Lung microvascular endothelial cell (primary cell): ENCODE measurements around the gene CDC20. TPM values are rescaled to one million over a fixed set of nuclear protein-coding genes. Genes with fewer than 3 reads are reported as not detected.
"Not testable (repeated sequence)": the region's sequence is repeated elsewhere in the genome, so short reads cannot be mapped to it uniquely, and the experiment has no call there.

Source experiments
- DNase-seq, 2 donors: peaks; one replicate each; pipeline versions ENCODE4 v3.0.0 to v3.0.0-alpha.2; 2010; ENCODE audit warnings: low read depth in 2 of 2
- total RNA-seq: library from RNA; depleted of rRNA; stranded (reverse); fragments of >200 nt; gene quantifications from 2 replicates; pipeline ENCODE4 v1.2.1, GENCODE V29; 2014

CDC20 gene
- total RNA-seq, 1 donor from 2014 or later: 6.9 TPM

DNA sequence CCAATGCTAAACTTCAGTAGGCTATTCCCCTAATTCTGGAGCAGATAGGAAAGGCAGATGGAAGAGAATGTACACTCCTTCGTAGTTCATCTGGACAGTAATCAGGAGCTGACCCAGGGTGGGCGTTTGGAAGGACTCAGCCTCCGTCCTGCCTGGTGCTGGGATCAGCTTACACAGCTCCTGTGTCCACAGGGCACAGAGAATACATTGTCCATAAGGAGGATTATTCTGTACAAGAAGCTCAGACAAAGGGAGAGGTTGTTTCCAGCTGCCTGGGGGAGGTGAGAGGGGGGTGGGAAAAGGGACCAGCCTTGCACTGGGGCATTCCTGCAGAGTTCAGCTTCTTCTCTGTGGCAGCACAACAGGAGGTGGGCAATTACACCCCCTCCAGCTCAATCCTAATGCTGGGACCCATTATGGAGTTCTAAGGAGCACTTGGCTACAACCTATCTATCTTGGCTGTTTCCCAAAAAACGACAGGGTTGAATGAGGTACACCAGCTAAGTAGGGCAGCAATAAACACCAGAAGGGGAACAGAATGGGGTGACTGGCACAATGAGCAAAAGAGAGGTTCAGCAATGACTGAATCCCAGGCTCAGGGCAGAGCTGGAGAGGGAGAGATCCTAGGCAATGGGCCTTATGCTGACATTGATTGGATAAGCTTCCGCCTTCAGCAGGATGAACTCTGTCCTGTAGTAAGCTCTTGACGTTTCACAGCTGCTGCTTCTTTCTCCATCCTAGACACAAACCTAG lies 23.4 kb downstream of the CDC20 start:
- no peak for DNase-seq

DNA sequence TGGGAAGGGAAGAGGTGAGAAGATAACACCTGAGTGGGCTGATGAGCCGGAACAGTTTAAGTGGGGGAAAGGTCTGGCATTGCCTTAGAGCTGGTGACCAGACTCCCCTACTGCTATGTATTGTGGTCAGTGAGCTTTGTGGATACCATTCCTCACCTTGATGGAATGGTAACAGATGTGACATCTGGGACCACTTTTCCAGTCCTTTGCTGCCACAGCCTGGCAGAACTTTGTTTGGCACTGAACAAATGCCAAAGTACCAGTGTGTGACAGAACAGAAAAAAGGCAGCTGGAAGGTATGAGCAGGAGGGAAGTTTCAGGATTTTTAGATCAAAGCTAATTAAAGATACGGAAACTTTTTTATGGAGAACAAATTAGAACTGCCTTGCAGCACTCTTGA lies 24.7 kb downstream of the CDC20 start:
- peak; percentile 11 to 46 for DNase-seq

DNA sequence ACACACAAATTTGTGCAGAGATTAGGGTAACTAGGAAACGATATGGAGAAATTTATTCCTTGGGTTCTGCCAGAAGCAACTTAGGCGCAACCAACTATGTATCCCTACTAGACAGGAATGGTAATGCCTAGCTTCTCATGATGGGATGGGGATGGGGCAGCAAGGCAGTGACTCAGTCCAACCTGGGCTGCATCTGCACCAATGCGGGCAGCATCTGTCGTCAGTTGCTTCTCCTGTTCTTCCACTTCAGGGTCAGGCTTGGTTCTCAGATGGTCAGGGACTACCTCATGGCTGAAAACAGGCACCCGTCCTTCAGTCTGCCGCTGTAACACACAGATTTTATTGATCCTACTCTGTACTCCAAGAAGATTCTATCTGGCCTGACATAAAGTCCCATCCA lies 27.9 kb downstream of the CDC20 start:
- no peak for DNase-seq

DNA sequence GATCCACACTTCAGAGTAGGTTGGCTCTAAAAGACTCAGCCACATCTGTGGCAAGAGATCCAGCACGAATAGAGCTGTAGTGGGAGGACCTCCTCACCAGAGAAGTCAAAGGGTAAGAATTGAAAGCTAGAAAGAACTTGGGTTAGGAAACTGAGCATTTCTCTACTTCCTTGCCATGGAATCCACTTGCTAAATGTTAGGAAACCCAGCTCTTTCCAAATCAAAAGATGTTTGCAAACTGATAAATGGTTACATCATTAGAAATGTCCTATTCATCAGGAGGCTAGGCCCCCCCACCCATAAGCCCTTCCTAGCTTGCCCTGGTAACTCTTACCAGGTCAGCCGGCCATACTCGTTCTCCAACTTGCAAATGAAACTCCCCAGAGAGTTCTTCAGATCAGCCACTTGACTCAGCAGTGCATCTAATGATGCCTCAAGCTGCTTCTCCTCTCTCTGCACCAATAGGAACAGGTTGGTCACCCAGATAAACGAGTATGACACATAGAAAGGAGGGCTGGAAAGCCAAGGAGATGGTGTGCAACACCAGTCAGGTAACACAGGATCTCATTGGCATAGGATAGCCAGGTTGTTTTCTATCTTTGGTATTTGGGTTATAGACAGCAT lies 29.3 kb downstream of the CDC20 start:
- DNase-seq: no peak

DNA sequence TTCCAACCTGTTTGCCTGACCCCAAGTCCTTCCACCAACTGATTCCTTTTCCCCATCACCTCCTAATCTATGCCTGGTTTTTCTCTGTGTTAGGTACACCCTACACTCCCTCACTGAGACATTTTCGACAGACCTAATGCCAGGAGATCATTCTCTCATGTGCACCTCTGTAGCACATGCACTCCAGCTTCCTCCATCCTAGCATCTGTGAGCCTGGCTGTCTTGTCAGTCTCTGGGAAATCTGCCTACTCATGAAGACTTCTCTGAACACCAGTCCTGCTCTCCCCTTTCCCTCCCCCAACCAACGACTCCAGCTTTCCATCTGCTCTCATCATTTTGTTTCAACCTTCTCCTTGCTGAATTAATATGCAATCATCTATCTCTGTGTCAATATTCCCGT lies 29.8 kb downstream of the CDC20 start:
- DNase-seq: peak in 1 of 2 donors; percentile 8

DNA sequence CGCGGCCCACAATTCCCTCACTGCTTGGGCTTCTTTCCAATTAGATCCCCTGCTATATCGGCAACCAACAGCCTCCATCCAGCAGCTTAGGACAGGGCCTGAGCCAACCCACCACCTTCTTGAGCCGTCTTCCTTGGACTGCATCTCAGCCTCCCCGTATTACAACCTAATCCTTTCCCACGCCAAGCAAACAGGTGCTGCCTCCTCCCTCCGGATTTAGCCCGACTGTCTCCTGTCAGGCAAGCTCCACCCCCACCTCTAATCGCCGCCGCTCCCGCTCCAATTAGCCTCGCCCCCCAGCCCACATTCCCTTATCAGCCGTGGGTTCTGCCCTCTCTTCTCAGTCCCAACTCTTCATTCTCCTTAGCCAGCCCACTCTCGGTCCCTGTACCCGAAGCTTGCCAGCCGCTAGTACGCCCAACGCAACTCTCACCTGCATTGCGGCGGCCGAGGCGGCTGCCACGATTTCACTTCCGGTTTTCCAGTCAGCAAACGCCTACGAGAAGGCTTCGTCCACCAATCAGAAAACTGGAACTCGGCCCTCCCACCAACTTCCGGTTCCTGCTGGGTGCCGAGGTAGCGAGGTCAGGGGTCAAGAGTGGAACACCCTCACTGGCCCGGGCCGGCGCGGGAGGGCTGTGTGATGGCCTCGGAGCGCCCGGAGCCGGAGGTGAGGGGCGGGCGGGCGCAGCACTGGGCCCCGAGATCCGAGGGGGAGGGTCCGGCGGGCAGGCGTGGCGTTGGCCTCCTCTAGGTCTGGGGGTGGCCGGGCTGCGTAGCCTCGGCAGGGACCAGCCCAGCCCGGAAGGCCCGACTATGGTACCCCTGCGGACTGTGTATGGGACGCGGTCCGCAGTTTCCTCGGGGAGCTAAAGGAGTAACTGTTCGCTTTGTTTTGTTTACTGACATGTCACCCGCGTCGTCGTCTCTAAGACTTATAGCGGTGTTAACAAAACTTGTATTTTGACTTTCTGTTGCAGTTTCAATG lies 30.8 kb downstream of the CDC20 start, which contains the start of the genes MED8 and SZT2:
Gene MED8 (minus strand): TSS at position 475 of the 988 bp plus-strand sequence. CDS start 36 bp downstream, at position 439.
Gene SZT2 (plus strand): TSS at position 574 of the 988 bp plus-strand sequence. CDS start 70 bp downstream, at position 644.
- peak; percentile 95 to 96 for DNase-seq

DNA sequence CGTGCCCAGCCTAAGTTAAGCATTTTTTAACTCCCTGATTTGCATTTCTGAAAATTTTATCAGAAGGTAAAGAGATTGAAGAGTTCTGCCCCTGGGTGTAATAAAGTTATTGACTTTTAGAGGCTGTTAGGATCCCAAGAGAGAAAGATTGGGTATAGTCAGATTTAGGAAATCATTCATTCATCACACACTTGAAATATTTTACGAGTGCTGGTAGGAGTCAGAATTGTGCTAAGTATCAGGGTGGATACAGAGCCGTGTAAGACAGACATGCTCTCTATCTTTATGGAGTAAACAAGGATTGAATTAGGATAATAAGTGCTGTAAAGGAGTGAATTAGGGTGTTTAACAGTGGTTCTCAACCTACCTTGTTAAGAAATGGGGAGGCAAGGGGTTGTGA lies 33.9 kb downstream of the CDC20 start:
- no peak for DNase-seq

DNA sequence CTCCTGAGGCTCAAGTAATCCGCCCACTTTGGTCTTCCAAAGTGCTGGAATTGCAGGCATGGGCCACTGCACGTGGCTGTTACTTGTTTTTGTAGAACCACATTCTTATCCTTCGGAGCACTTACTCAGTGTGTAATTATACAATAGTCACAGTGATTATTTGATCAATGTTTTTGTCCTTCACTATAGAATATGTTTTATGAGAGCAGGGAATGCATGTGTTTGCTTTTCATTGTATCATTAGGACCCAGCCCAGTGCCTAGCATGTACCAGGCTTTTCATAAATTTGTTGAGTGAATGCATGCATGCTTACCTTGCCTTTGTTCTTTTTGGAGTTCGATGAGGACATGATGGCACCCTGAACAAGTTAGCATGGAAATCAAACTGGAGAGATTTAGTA lies 36.7 kb downstream of the CDC20 start:
- DNase-seq: no peak

DNA sequence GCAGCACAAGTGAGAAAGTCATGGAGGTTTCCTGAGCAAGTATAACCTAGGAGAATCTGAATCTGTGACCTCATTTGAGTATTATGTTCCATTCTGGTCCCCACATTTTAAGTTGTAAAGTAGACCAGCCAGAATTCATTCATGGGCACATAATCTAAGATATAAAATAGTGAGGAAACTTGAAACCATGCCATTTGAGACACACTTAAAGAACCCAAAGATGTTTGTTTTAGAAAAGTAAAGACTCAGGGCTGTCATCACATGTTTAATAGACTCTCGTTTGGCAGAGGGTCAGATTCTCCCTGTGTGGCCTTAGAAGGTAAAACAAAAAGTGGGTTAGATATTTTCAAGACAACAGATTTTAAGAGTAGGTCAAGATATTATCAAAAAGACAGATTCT lies 37.3 kb downstream of the CDC20 start:
- DNase-seq: no peak

DNA sequence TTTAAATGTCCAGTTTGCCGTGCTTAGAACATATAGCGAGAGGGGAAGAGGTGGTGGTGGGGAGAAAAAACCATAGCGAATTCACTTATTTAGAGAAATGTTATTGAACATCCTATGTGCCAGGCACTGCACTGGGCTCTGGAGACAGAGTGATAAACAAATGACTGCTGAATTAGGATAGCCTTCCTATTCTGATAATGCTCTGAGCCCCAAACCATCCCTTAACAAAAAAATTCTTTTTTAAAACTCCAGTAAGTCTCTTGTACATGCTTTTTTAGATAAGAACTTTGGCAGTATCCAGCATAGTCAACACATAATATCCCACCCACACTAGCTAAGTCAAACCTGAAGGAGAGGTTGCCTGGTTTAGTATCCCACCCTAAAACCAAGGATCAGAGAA lies 39.4 kb downstream of the CDC20 start:
- DNase-seq: no peak

DNA sequence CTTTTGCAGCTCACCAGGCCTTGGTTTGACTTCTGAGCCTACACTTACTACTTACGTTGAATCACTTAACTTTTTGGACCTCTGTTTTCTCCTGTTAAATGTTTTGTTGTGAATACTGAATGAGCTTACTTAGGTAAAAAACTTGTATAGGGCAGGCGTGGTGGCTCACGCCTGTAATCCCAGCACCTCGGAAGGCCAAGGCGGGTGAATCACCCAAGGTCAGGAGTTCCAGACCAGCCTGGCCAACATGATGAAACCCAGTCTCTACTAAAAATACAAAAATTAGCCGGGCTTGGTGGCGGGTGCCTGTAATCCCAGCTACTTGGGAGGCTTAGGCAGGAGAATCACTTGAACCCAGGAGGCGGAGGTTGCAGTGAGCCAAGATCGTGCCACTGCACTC lies 41.7 kb downstream of the CDC20 start:
- not testable (repeated sequence) for DNase-seq

DNA sequence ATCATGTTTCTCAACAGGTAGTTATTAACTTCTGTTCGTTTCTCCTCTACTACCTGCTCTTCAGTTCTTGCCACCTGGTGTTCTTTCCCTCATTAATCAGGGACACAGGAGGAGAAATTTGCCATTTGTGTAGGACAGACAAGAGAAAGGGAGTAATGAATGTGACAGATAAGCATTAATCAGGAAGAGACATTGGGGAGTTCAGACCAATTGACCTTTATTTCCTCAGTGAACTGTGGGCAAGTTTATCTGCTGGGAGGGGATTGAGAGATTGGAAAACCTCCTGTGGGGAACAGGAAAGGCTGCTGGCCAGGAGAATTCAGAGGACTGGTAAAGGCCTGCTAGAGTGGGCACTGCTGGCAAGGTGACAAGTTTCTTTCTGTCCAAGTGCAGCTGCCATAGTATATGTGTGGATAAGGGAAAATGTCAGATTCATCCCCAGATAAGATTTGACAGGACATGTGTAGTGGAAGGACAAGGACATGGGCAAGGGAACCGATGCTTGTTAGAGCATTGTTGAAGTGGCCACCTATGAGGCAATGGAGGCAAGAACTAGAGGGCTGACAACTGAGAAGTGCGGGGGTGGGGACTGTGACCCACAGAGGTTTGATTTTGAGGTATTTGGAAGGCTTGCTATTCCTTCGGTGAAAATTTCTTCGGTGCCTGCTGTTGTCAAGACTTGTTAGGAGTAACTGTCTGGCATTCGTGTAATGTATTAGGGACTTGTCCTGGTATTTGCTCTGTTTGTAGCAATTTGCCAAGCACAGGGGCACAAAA lies 43.5 kb downstream of the CDC20 start:
- peak; percentile 10 to 41 for DNase-seq

DNA sequence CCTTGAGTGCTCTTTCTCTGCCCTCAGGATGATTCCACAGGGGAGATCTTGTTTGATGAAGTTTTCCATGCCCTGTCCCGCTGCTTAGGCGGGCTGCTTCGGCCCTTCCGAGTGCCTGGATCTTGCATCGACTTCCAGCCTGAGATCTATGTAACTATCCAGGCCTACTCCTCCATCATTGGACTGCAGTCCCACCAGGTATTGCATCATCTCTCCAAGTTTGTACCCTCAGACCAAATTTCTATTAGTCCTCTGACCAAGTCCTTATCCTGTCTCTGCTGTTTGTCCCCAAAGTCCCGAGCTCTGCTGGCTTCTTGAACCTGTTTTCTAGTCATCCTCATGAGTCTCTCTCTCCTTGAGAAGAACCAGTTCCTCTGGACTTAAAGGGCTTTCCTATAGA lies 45.6 kb downstream of the CDC20 start:
- DNase-seq: no peak

DNA sequence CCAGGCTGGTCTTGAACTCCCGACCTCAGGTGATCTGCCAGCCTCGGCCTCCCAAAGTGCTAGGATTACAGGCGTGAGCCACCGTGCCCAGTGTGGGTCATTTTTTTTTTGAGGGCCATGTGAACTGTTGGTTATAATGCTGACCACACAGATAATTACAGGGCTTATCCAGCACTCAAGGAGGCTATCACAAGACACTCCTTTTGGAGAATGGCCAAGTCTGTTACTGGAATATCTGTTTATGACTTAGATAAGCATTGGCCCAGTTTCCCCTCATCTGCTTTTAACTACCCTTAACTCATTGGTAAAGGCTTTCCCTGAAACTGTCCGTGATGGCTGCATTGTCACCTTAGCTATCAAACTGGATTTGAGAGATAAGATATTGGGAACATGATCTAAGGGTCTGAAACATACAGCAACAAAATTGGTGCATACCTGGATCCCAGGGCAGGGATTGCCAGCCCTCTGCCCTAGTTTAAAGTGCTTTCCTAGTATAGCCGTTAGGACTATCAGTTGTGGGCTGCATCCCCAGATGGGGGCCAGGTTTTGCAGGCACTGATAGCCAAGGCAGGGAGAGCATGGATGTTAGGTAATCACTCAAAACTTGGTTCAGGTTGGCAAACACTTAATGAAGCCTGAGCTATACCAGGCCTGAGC lies 46.6 kb downstream of the CDC20 start:
- DNase-seq: no peak

DNA sequence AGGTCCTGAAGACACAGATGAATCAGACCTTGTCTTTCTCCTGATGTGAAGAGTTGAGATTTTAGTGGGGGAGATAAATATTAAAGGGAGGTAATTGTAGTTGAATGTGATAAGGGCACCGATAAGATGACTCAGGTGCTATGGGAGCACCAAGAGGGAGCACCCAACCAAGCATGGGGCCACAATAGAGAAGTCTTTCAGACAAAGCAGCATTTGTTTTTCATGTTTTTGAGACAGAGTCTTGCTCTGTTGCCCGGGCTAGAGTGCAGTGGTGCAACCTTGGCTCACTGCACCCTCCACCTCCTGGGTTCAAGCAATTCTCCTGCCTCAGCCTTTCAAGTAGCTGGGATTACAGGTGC lies 47.1 kb downstream of the CDC20 start:
- DNase-seq: no peak

DNA sequence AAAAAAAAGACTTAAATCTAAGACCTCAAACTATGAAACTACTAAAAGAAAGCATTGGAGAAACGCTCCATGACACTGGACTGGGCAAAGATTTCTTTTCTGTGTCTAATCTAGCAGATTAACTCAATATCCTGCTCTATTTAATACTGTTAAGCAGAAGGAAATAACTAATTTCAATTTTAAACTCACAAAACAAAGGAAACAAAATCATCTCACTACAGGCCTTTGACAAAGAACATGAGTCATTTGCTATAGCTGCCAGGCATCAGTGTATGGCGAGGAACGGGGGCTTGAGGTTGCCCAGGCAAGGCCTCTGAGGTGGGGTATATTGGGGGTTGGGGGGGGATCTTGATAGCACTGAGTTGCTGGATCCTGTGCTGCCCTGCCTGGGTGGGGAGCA lies 51.8 kb downstream of the CDC20 start:
- DNase-seq: peak in 1 of 2 donors; percentile 21
